ENCODE measurements around the gene NAA80.

DNA sequence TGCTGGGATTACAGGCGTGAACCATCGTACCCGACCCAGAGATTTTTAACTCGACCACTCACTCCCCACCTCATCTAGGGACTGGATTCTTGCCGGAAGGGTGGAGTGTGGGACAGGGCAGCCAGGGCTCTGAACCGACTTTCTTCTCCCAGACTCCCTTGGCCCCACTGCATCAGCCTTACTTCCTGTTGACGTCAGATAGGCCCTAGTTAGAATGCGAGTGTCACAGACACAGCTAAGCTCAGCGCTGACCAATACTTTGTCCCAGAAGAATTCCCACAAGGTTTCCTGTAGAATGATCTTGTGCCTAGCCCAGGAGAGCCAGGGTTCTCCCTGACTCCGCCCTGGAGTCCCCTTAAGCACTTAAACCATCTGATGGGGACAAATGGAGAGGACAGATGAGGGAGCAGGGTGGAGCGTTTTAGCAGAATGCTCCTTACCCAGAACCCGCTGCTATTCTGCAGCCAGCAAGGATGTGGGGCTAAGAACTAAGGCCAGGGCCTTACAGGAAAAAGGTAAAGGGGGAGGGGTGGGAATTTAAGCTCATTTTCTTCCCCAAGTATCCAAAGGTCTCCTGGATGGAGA, 34.6 kb upstream of the NAA80 start:
- TF ChIP-seq RFX5 (IDR thresholded peaks at IDR 0.05): no peak
- no peak for TF ChIP-seq EHMT2 (IDR thresholded peaks at IDR 0.05; ENCODE audit: low read depth)
- TF ChIP-seq, protein P1, sequence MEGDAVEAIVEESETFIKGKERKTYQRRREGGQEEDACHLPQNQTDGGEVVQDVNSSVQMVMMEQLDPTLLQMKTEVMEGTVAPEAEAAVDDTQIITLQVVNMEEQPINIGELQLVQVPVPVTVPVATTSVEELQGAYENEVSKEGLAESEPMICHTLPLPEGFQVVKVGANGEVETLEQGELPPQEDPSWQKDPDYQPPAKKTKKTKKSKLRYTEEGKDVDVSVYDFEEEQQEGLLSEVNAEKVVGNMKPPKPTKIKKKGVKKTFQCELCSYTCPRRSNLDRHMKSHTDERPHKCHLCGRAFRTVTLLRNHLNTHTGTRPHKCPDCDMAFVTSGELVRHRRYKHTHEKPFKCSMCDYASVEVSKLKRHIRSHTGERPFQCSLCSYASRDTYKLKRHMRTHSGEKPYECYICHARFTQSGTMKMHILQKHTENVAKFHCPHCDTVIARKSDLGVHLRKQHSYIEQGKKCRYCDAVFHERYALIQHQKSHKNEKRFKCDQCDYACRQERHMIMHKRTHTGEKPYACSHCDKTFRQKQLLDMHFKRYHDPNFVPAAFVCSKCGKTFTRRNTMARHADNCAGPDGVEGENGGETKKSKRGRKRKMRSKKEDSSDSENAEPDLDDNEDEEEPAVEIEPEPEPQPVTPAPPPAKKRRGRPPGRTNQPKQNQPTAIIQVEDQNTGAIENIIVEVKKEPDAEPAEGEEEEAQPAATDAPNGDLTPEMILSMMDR (IDR thresholded peaks at IDR 0.05): no peak
- TF ChIP-seq, protein P2, sequence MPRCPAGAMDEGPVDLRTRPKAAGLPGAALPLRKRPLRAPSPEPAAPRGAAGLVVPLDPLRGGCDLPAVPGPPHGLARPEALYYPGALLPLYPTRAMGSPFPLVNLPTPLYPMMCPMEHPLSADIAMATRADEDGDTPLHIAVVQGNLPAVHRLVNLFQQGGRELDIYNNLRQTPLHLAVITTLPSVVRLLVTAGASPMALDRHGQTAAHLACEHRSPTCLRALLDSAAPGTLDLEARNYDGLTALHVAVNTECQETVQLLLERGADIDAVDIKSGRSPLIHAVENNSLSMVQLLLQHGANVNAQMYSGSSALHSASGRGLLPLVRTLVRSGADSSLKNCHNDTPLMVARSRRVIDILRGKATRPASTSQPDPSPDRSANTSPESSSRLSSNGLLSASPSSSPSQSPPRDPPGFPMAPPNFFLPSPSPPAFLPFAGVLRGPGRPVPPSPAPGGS (IDR thresholded peaks at IDR 0.05): no peak
- TF ChIP-seq MAFK (IDR thresholded peaks at IDR 0.05; ENCODE audit: partially characterized antibody): no peak
- no peak for TF ChIP-seq MYC (IDR thresholded peaks at IDR 0.05; ENCODE audit: borderline replicate concordance, low read length)
- TF ChIP-seq POLR2AphosphoS2 (conservative IDR thresholded peaks at IDR 0.05; ENCODE audit: low read length): no peak

All from A549 (cell line).